IPS DF 6.9 (cell line): Measurements from ENCODE around the gene AKT1S1.

Source experiments
- DNase-seq: peaks from one replicate; pipeline ENCODE4 v3.0.0-alpha.2; 2013; ENCODE audit warnings: low read depth, low spot score
- H3K27ac ChIP-seq: one replicate; pipeline ENCODE4 v1.5.1; 2013; ENCODE audit warnings: low read length, control low read depth
- H3K27me3 ChIP-seq: 2 replicates; pipeline ENCODE4 v1.6.1; 2013; ENCODE audit warnings: mild to moderate bottlenecking, low read length; ENCODE audit not compliant: control insufficient read depth, insufficient read depth
- H3K36me3 ChIP-seq: 2 replicates; pipeline ENCODE4 v1.6.1; 2013; ENCODE audit warnings: low read length; ENCODE audit not compliant: control insufficient read depth, insufficient read depth
- H3K4me1 ChIP-seq: 2 replicates; pipeline ENCODE4 v1.6.1; 2013; ENCODE audit warnings: low read length; ENCODE audit not compliant: control insufficient read depth, insufficient read depth
- H3K4me3 ChIP-seq: 2 replicates; pipeline ENCODE4 v1.5.1; 2013; ENCODE audit warnings: mild to moderate bottlenecking, low read length
- H3K9me3 ChIP-seq: 2 replicates; pipeline ENCODE4 v1.6.1; 2013; ENCODE audit warnings: low read length, inconsistent platforms; ENCODE audit not compliant: control insufficient read depth, insufficient read depth
- WGBS: extraction: QIAGEN DNeasy Blood & Tissue Kit; methylation state at CpG from one replicate; pipeline ENCODE4 v1.1.7; 2013; ENCODE audit warnings: mixed read lengths, missing lambda C conversion rate; ENCODE audit not compliant: insufficient read length, insufficient coverage; 5-methylcytosine and 5-hydroxymethylcytosine counted together

The AKT1S1 gene

DNA sequence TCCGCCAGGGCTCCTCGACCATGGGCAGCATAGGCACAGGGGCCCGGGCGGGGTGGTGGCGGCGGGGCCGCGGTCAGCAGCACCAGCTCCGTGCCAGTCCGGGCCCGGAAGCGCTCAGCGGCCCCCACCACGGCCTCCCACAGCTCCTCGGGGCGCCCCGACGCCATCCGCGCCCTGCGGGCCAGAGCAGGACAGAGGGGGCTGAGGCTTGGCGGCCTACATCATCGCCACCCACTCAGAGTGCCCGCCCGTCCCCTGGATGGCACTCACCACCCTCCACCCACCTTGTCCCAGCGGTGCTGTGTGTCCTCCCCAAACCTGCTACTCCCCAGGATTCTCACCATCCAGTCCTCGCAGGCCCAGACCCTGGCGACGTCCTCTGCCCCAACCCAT, 4.0 kb downstream of the AKT1S1 start:
- Histone ChIP-seq H3K9me3 (no peaks in the 10 kb centered on the region), H3K27ac (no peak overlapping the region), H3K4me1 (0 out of 2 replicates have a peak, but pooled peaks cover 2% of the 10 kb centered on the region), H3K4me3 (no peak overlapping the region), H3K27me3 (no peaks in the 10 kb centered on the region), H3K36me3 (no peaks in the 10 kb centered on the region)
- DNase-seq: no peak
- no CpG with 5 or more reads among the region's 29 CpGs for WGBS

DNA sequence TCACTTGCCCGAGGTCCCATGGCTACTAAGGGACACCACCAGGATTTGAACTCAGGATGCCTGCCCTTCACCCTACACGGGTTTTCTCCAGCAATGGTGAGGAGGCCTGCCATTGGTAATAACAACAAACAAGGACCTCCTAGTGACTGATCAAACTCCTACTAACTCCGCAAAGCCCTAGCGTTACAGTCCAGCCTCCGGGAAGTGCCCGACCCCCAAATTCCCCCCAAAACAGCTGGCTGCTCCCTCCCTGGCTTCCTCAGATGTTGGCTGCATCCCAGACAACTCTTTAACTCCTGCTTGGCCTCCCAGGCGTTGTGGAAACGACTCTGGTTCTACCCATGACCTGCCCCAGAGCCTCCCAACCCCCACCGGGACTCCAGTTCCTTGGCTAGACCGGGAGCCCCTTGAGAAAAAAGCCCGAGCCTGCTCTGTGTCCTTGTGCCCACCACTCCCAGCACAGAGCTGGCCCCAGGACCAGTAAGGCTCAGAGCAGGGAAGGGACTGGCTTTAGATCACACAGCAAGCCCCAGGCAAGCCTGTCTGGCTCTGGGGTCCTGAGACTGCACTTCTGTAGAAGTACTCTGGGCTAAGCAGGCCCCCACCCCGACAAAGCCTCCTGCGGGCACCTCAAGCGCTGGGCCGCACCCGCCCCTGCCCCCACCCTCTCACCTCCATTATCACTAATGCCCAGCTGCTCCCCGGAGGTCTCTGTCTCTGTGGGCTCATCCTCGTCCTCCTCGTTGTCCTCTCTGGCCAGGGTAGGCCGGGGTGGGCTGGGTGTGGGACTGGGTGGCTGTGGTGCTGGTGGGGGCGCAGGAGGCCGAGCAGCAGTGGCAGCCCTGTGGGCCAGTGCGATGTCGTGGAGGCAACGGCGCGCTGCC, 4.7 kb downstream of the AKT1S1 start:
- DNase-seq: no peak
- H3K4me1 ChIP-seq: 0 out of 2 replicates have a peak, but pooled peaks cover 2% of the 10 kb centered on the region
- H3K27ac ChIP-seq: no peak overlapping the region
- no peak overlapping the region for H3K4me3 ChIP-seq
- no peaks in the 10 kb centered on the region for H3K9me3 ChIP-seq
- no peaks in the 10 kb centered on the region for H3K27me3 ChIP-seq
- H3K36me3 ChIP-seq: no peaks in the 10 kb centered on the region
- no CpG with 5 or more reads among the region's 27 CpGs for WGBS

GRCh38 chr19:49871349-49871985, 5.7 kb downstream of the AKT1S1 start:
- WGBS: no CpG with 5 or more reads among the region's 17 CpGs
- Histone ChIP-seq H3K4me1 (0 out of 2 replicates have a peak, but pooled peaks cover 2% of the 10 kb centered on the region), H3K27ac (no peak overlapping the region), H3K4me3 (no peak overlapping the region), H3K36me3 (no peaks in the 10 kb centered on the region), H3K9me3 (no peaks in the 10 kb centered on the region), H3K27me3 (no peaks in the 10 kb centered on the region)
- no peak for DNase-seq

DNA sequence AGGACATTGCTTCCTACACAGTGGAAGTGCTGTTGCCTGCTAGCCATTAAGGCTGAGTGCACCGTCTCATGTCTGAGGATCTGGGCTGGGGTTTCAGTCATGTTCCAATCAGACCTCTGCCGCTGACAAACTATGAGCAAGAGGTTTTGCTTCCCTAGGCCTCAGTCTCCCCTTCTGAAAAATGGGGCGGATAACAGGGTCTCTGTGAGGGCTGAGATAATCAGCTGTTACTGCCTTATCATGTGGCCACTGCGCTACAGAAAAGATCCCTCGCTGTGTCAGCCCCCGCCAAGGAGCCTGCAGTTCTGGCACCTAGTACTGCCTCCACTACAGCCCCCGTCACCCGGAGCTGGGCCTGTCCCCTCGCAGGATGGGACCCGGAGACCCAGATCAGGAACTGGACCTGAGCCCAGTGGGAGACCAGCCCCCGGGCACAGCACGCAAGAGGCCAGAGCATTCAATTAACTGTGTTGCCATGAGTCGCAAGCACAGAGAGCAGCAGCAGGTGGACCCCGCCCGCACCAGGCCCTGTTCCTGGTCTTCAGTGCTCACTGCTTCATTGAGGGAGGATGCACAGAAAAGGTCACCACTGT, 6.8 kb downstream of the AKT1S1 start:
- 0 out of 2 replicates have a peak, but pooled peaks cover 3% of the 10 kb centered on the region for H3K4me1 ChIP-seq
- no CpG with 5 or more reads among the region's 15 CpGs for WGBS

GRCh38 chr19:49869484-49870308, 7.5 kb downstream of the AKT1S1 start:
- no peak overlapping the region for H3K27ac ChIP-seq
- H3K36me3 ChIP-seq: no peaks in the 10 kb centered on the region
- no peak for DNase-seq
- no peaks in the 10 kb centered on the region for H3K27me3 ChIP-seq
- H3K9me3 ChIP-seq: no peaks in the 10 kb centered on the region
- H3K4me3 ChIP-seq: peak overlapping the region; percentile 60; the same call in 1 of the 2 replicates
- 0 out of 2 replicates have a peak, but pooled peaks cover 1% of the 10 kb centered on the region for H3K4me1 ChIP-seq
- WGBS: no CpG with 5 or more reads among the region's 67 CpGs

More for the DNA sequence above, 6.8 kb downstream of the AKT1S1 start:
- Histone ChIP-seq H3K4me3 (peak overlapping the region; percentile 60; the same call in 1 of the 2 replicates), H3K9me3 (no peaks in the 10 kb centered on the region), H3K27me3 (no peaks in the 10 kb centered on the region), H3K36me3 (no peaks in the 10 kb centered on the region), H3K27ac (no peak overlapping the region)
- no peak for DNase-seq

DNA sequence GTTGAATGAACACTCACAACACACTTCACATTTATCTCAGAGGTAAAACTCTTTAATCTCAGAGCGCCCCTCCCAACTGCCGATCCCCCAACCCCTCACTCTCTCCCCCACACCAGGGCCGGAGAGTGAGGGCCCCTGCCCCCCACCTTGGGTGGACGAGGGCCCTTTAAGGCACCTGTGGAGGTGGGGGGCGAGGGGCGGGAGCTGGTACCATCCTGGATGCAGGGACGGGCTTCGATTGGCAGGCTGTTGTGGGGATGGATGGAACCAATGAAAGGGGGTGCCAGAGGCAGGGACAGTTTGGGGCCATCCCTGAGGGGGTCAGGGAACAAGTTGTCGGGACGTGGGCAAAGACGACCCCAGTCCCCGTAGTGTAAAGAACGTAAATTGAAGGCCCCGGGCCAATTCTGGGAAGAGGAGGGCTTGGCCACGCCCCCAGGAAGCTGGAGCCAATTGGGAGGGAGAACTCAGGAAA, 8.1 kb downstream of the AKT1S1 start:
- Histone ChIP-seq H3K27ac (no peak overlapping the region), H3K4me1 (0 out of 2 replicates have a peak, but pooled peaks cover 1% of the 10 kb centered on the region), H3K27me3 (no peaks in the 10 kb centered on the region), H3K4me3 (peak overlapping the region; percentile 15; the same call in 1 of the 2 replicates), H3K9me3 (no peaks in the 10 kb centered on the region), H3K36me3 (peaks cover 4% of the 10 kb centered on the region)
- WGBS: no CpG with 5 or more reads among the region's 15 CpGs
- DNase-seq: no peak

DNA sequence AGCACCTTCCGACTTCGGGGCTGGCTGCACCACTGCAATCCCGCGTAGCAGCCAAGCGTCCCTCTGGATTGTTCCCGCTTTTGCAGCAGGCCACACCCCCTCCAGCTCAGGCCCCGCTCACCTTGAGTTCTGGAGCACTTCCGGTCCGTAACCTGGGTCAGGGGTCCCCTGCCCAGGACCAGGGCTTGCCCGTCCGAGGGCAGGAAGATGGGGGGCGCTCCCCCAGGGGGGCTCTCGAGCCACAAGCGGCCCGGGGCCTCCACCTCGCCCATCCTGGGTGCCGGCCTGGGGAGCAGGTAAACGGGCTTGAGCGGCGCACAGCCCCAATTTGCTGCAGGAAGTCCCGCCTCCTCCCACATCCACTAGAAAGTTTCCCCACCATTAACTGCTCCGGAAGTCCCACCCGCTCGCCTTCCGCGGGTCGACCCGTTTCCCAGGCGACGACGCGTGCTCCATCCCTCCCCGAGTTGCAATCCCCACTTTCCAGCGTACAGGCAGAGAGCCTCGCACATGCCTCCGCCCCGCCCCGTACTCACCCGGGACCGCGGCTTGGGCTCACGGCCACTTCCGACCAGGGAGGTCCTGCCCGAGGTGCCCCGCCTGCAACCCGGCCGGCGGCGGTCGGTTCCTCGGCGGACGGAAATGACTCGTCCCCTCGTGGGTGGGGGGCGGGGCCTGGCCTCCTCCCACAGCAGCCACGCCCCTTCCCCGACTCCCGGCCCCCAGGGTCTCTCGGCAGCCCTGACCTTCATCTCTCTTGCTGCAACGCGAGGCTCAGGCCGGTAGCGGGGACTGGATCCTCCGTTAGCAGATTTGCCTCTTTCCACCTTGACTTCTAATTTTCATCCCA, 10.0 kb downstream of the AKT1S1 start, which contains the start of gene PNKP:
TSS of gene PNKP (minus strand) at position 644 of the 850 bp plus-strand sequence. CDS start at position 272, 372 bp downstream.
- Histone ChIP-seq H3K27me3 (no peaks in the 10 kb centered on the region), H3K4me1 (0 out of 2 replicates have a peak, but pooled peaks cover 3% of the 10 kb centered on the region), H3K9me3 (no peaks in the 10 kb centered on the region), H3K4me3 (peak within 1 kb of the TSS; percentile 58), H3K36me3 (peaks cover 10% of the 10 kb centered on the region), H3K27ac (no peak within 1 kb of the TSS)
- no CpG with 5 or more reads among the region's 65 CpGs for WGBS
- no peak for DNase-seq

DNA sequence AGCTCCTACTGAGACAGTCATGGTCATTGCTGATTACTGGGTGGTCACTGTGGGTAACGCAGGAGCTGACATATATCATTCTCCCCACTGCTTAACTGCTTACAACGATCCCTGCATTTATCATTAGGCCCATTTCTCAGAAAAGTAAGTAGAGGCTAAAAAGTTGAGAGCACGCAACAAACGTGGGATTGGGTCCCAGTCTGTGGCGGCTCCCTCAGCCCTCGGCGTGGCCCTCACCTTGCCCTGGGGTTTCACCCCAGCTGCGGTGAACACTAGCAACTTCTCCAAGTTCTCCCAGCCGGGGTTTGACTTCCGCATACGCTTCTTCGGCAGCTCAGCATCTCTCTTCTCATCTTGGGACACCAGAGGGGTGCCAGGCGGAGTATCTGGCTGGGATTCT, 12.3 kb downstream of the AKT1S1 start:
- WGBS: no CpG with 5 or more reads among the region's 13 CpGs
- no peaks in the 10 kb centered on the region for H3K27me3 ChIP-seq

GRCh38 chr19:49863935-49864320, 13.2 kb downstream of the AKT1S1 start:
- H3K36me3 ChIP-seq: peaks cover 28% of the 10 kb centered on the region

More for the DNA sequence above, 12.3 kb downstream of the AKT1S1 start:
- 0 out of 2 replicates have a peak, but pooled peaks cover 3% of the 10 kb centered on the region for H3K4me1 ChIP-seq
- no peak for DNase-seq
- H3K27ac ChIP-seq: no peak overlapping the region
- no peaks in the 10 kb centered on the region for H3K9me3 ChIP-seq
- no peak overlapping the region for H3K4me3 ChIP-seq
- peaks cover 23% of the 10 kb centered on the region for H3K36me3 ChIP-seq

More at GRCh38 chr19:49863935-49864320, 13.2 kb downstream of the AKT1S1 start:
- no peak for DNase-seq
- no CpG with 5 or more reads among the region's 17 CpGs for WGBS
- Histone ChIP-seq H3K27ac (no peak overlapping the region), H3K4me3 (no peak overlapping the region), H3K4me1 (peaks cover 3% of the 10 kb centered on the region; the same call in 1 of the 2 replicates), H3K9me3 (no peaks in the 10 kb centered on the region), H3K27me3 (no peaks in the 10 kb centered on the region)
